Mesodermal cell (in vitro differentiated cells): ENCODE results near the gene RBBP8.

Experiments used
- H3K27ac ChIP-seq: 2 replicates; pipeline ENCODE4 v1.7.0; 2013; ENCODE audit warnings: mild to moderate bottlenecking, low read depth, low read length, moderate library complexity; ENCODE audit not compliant: severe bottlenecking
- H3K36me3 ChIP-seq: 2 replicates; pipeline ENCODE4 v1.7.1; 2013; ENCODE audit warnings: mild to moderate bottlenecking, low read length, moderate library complexity; ENCODE audit not compliant: control insufficient read depth, insufficient read depth
- H3K4me1 ChIP-seq: one replicate; pipeline ENCODE4 v1.7.1; 2013; ENCODE audit warnings: mild to moderate bottlenecking, low read length; ENCODE audit not compliant: insufficient read depth, control insufficient read depth, poor library complexity, severe bottlenecking
- H3K4me3 ChIP-seq: 2 replicates; pipeline ENCODE4 v1.7.0; 2013; ENCODE audit warnings: low read length, control low read depth, mild to moderate bottlenecking; ENCODE audit not compliant: insufficient read depth, poor library complexity, severe bottlenecking; ENCODE audit errors: extremely low read depth
- H3K9me3 ChIP-seq: 2 replicates; pipeline ENCODE4 v1.7.1; 2013; ENCODE audit warnings: mild to moderate bottlenecking, low read length, moderate library complexity; ENCODE audit not compliant: control insufficient read depth
- WGBS, 2 experiments: methylation state at CpG; one replicate each; pipeline ENCODE4 v1.1.5; 2013; ENCODE audit warnings: missing lambda C conversion rate in 2 of 2; ENCODE audit not compliant: insufficient coverage in 2 of 2; 5-methylcytosine and 5-hydroxymethylcytosine counted together

RBBP8 gene

GRCh38 chr18:23059541-23060465 lies 126.7 kb downstream of the RBBP8 start:
- Histone ChIP-seq H3K4me3 (no peak overlapping the region), H3K4me1 (no peaks in the 10 kb centered on the region), H3K27ac (no peak overlapping the region), H3K36me3 (no peaks in the 10 kb centered on the region), H3K9me3 (peaks cover 8% of the 10 kb centered on the region)
- WGBS, 2 experiments: 64 to 80% methylated on average over 3 to 6 of the region's 9 CpGs

DNA sequence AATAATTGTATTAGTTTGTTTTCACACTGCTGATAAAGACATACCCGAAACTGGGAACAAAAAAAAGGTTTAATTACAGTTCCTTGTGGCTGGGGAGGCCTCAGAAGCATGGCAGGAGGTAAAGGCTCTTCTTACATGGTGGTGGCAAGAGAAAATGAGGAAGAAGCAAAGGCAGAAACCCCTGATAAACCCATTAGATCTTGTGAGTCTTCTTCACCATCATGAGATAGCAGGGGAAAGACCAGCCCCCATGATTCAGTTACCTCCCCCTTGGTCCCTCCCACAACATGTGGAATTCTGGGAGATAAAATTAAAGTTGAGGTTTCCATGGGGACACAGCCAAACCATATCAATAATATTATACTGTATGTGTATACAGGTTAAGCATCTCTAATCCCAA lies 128.9 kb downstream of the RBBP8 start:
- WGBS, 2 experiments: 80 to 100% methylated on average over 1 of the region's 1 CpG
- no peak overlapping the region for H3K27ac ChIP-seq
- H3K9me3 ChIP-seq: peaks cover 8% of the 10 kb centered on the region
- no peaks in the 10 kb centered on the region for H3K36me3 ChIP-seq
- H3K4me3 ChIP-seq: no peak overlapping the region
- no peaks in the 10 kb centered on the region for H3K4me1 ChIP-seq

GRCh38 chr18:23063502-23063901 lies 130.4 kb downstream of the RBBP8 start:
- no peak overlapping the region for H3K4me3 ChIP-seq
- WGBS, 2 experiments: 94 to 100% methylated on average over 2 to 5 of the region's 6 CpGs
- peaks cover 8% of the 10 kb centered on the region for H3K9me3 ChIP-seq

DNA sequence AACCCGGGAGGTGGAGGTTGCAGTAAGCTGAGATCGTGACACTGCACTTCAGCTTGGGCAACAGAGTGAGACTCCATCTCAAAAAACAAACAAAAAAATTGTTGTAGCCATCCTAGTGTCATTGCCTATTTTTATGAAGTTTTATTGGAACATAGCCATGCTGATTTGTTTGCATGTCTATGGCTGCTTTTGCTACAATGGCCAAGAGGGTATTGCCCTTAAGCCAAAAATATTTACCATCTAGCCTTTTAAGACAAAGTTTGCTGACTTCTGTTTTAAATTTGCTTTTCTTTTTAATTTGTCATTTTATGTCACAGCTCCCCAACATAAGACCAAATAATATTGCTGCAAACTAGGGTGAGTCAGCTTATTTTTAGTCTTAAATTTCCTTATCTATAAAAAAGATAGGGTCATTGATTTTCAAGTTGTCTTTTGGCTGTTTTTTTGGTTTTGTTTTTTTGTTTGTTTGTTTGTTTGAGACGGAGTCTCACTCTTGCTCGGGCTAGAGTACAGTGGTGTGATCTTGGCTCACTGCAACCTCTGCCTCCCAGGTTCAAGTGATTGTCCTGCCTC lies 132.2 kb downstream of the RBBP8 start:
- 93 to 95% methylated on average over 3 to 4 of the region's 4 CpGs for WGBS, 2 experiments
- H3K9me3 ChIP-seq: peaks cover 8% of the 10 kb centered on the region
- H3K4me3 ChIP-seq: no peak overlapping the region
- H3K27ac ChIP-seq: no peak overlapping the region
- no peaks in the 10 kb centered on the region for H3K36me3 ChIP-seq
- no peaks in the 10 kb centered on the region for H3K4me1 ChIP-seq

More at GRCh38 chr18:23063502-23063901, 130.4 kb downstream of the RBBP8 start:
- Histone ChIP-seq H3K27ac (no peak overlapping the region), H3K36me3 (no peaks in the 10 kb centered on the region), H3K4me1 (no peaks in the 10 kb centered on the region)

DNA sequence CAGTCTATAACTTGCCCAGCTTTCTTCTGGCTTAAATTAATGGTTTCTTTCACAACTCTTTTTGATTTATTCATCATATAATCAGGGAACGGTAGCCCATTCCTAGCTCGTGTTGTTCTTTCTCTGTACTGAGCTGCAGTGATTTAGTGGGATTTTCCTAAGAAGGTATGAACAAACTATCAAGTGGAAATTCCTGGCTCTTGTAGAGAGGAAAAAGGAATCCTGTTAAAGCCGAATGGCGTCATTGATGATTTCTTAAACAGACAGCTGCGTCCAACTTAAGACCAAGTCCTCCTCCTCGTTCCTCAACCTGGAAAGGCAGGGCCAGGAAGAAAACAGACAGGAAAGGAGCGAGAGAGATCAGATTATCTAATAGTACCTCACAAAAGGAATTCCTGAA lies 132.9 kb downstream of the RBBP8 start:
- Histone ChIP-seq H3K27ac (no peak overlapping the region), H3K36me3 (no peaks in the 10 kb centered on the region), H3K4me1 (no peaks in the 10 kb centered on the region), H3K4me3 (no peak overlapping the region), H3K9me3 (peaks cover 8% of the 10 kb centered on the region)
- WGBS, 2 experiments: 50 to 92% methylated on average over 1 to 6 of the region's 7 CpGs

DNA sequence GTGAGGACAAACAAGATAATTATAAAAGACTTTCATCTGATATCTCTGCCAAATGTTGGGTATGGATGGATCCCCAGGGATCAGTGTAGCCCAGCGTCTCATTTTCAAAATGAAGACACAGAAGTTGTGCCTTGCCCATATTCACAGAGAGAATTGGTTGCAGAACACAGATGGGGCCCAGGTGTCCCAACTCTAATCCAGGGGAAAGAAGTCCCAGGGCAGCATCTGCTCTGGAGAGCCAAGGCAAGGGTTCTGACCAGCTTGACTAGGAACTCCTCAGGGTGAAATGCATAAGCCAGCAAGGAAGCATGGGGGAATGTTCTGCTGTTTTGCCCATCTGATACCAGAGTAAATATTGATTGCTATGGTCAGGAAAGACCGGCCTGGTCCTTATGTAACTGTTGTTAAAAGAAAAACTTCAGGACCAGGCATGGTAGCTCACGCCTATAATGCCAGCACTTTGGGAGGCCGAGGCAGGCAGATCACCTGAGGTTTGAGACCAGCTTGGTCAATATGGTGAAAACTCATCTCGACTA lies 133.4 kb downstream of the RBBP8 start:
- WGBS, 2 experiments: 90 to 96% methylated on average over 5 of the region's 5 CpGs
- Histone ChIP-seq H3K9me3 (peaks cover 8% of the 10 kb centered on the region), H3K4me3 (no peak overlapping the region), H3K36me3 (no peaks in the 10 kb centered on the region), H3K4me1 (no peaks in the 10 kb centered on the region), H3K27ac (no peak overlapping the region)

GRCh38 chr18:23067236-23067635 lies 134.1 kb downstream of the RBBP8 start:
- peaks cover 8% of the 10 kb centered on the region for H3K9me3 ChIP-seq
- WGBS, 2 experiments: 50 to 70% methylated on average over 2 to 4 of the region's 4 CpGs
- no peak overlapping the region for H3K4me3 ChIP-seq
- H3K36me3 ChIP-seq: no peaks in the 10 kb centered on the region
- H3K27ac ChIP-seq: no peak overlapping the region
- H3K4me1 ChIP-seq: no peaks in the 10 kb centered on the region

DNA sequence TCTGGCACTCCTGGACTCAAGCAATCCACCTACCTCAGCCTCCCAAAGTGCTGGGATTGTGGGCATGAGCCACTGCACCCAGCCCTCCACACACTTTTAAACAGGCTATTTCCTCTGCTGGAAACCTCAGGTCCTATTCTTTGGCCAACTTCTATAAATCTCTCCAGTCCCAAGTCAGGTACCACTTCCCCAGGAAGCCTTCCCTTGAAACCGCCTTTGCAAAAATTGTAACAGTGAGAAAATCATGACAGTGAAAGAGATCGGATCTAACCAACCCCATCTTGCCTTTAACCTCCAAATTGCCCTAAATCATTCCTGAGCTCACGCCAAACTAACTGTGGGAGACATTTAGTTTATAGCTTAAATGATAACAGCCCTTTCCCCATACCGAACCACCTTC lies 134.9 kb downstream of the RBBP8 start:
- Histone ChIP-seq H3K36me3 (no peaks in the 10 kb centered on the region), H3K9me3 (peaks cover 7% of the 10 kb centered on the region), H3K4me3 (no peak overlapping the region), H3K27ac (no peak overlapping the region), H3K4me1 (no peaks in the 10 kb centered on the region)
- WGBS, 2 experiments: 83 to 100% methylated on average over 1 to 2 of the region's 4 CpGs

GRCh38 chr18:23068570-23069310 lies 135.6 kb downstream of the RBBP8 start:
- no peaks in the 10 kb centered on the region for H3K9me3 ChIP-seq
- WGBS, 2 experiments: 82 to 92% methylated on average over 3 to 5 of the region's 7 CpGs
- no peaks in the 10 kb centered on the region for H3K4me1 ChIP-seq

DNA sequence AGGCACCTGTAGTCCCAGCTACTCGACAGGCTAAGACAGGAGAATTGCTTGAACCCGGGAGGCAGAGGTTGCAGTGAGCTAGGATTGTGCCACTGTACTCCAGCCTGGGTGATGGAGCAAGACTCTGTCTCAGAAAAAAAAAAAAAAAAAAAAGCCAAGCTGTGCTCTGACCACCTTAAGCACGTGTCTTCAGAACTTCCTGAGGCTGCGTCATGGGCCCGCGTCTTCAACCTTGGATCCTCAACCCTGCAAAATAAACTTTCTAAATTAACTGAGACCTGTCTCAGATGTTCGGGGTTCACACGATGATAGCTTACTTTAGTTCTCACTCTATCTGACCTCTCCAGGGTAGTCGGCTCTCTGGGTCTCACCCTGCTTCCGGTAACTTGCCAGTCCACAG lies 136.4 kb downstream of the RBBP8 start:
- no peak overlapping the region for H3K4me3 ChIP-seq
- no peaks in the 10 kb centered on the region for H3K36me3 ChIP-seq
- H3K27ac ChIP-seq: no peak overlapping the region
- 95 to 98% methylated on average over 10 of the region's 10 CpGs for WGBS, 2 experiments
- H3K4me1 ChIP-seq: no peaks in the 10 kb centered on the region
- H3K9me3 ChIP-seq: no peaks in the 10 kb centered on the region

More at GRCh38 chr18:23068570-23069310, 135.6 kb downstream of the RBBP8 start:
- Histone ChIP-seq H3K4me3 (no peak overlapping the region), H3K36me3 (no peaks in the 10 kb centered on the region), H3K27ac (no peak overlapping the region)
